Hepatocyte (in vitro differentiated cells): ENCODE data around the gene TEX28.

ENCODE experiments used
- CTCF ChIP-seq: fragments of 200-600 bp; sonication (generic); IDR thresholded peaks from 2 replicates; pipeline ENCODE4 v1.5.1; 2016; ENCODE audit warnings: antibody characterized with exemption, mild to moderate bottlenecking; ENCODE audit not compliant: poor library complexity
- EZH2 ChIP-seq: fragments of 200-600 bp; sonication (generic); IDR thresholded peaks from 2 replicates; pipeline ENCODE4 v1.6.1; 2016; ENCODE audit warnings: antibody characterized with exemption, mild to moderate bottlenecking, borderline replicate concordance
- EZH2phosphoT487 ChIP-seq: fragments of 200-600 bp; sonication (generic); IDR thresholded peaks from one replicate; pipeline ENCODE4 v1.6.1; 2018; ENCODE audit warnings: antibody characterized with exemption, mild to moderate bottlenecking, low read depth, moderate library complexity; ENCODE audit not compliant: unreplicated experiment, severe bottlenecking

DNA sequence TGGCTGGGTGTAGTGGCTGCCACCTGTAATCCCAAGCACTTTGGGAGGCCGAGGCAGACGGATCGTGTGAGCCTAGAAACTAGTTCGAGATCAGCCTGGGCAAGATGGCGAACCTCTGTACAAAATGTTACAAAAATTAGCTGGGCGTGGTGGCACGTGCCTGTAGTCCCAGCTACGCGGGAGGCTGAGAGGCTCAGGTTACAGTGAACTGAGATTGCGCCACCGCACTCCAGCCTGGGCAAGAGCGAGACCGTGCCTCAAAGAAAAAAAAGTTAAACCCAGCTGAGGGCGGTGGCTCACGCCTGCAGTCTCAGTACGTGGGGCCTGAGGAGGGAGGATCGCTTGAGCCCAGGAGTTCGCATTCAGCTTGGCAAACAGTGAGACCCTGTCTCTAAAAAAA lies 1.8 kb upstream of the TEX28 start:
- no peak for TF ChIP-seq CTCF
- no peak for TF ChIP-seq EZH2phosphoT487
- TF ChIP-seq EZH2, result no peak
